HK-2 (cell line): ENCODE results near the gene SNCB.
"Not testable (repeated sequence)": the region's sequence is repeated elsewhere in the genome, so short reads cannot be mapped to it uniquely, and the experiment has no call there.

Experiments used
- DNase-seq: peaks from one replicate; pipeline ENCODE4 v3.0.0-alpha.2; 2018; ENCODE audit not compliant: unreplicated experiment

Gene SNCB

GRCh38 chr5:176597417-176598389 is 32.6 kb downstream of the SNCB start:
- DNase-seq = no peak

GRCh38 chr5:176596689-176597416 is 33.5 kb downstream of the SNCB start:
- DNase-seq = no peak

- DNase-seq = no peak
These were observed 34.2 kb downstream of the SNCB start for GRCh38 chr5:176596069-176596644.

GRCh38 chr5:176595386-176595943 is 34.9 kb downstream of the SNCB start:
- no peak for DNase-seq

- no peak for DNase-seq
These were observed 35.8 kb downstream of the SNCB start for GRCh38 chr5:176594554-176594953.

- no peak for DNase-seq
These were observed 37.0 kb downstream of the SNCB start for GRCh38 chr5:176593273-176593869.

GRCh38 chr5:176592573-176592972 is 37.8 kb downstream of the SNCB start:
- DNase-seq = no peak

GRCh38 chr5:176591667-176592066 is 38.7 kb downstream of the SNCB start:
- not testable (repeated sequence) for DNase-seq

GRCh38 chr5:176590035-176590717 is 40.2 kb downstream of the SNCB start:
- DNase-seq = no peak

- no peak for DNase-seq
These were observed 41.1 kb downstream of the SNCB start for GRCh38 chr5:176589039-176589769.

- no peak for DNase-seq
These were observed 42.0 kb downstream of the SNCB start for GRCh38 chr5:176588297-176588696.

- no peak for DNase-seq
These were observed 42.9 kb downstream of the SNCB start for GRCh38 chr5:176587398-176587797.

GRCh38 chr5:176583076-176583475 is 47.3 kb downstream of the SNCB start:
- no peak for DNase-seq

- DNase-seq = no peak
These were observed 49.0 kb downstream of the SNCB start for GRCh38 chr5:176581361-176581760.

GRCh38 chr5:176579323-176579722 is 51.0 kb downstream of the SNCB start:
- no peak for DNase-seq

GRCh38 chr5:176578391-176578808 is 51.9 kb downstream of the SNCB start:
- DNase-seq = no peak

GRCh38 chr5:176577312-176578176 is 52.8 kb downstream of the SNCB start:
- no peak for DNase-seq

- no peak for DNase-seq
These were observed 54.6 kb downstream of the SNCB start for GRCh38 chr5:176575488-176576422.
